PC-9 (cell line): ENCODE data around the gene CC2D2A. TPM values are rescaled to one million over a fixed set of nuclear protein-coding genes. Genes with fewer than 3 reads are reported as not detected.

Experiments
- BruUV-seq: library from RNA; stranded (reverse); fragments of 400-500 nt; replicated peaks from 2 replicates; lab custom pipeline; 2021; lab: Mats Ljungman, UMichigan
- CTCF ChIA-PET: fragments of 300-600 bp; sonication (Branson Sonifier 250); formaldehyde crosslinking; loops from one replicate; lab custom pipeline; 2022; ENCODE audit warnings: antibody characterized with exemption; lab: Charles Lee
- POLR2A ChIA-PET: fragments of 300-600 bp; sonication (Branson Sonifier 250); formaldehyde crosslinking; loops from one replicate; lab custom pipeline; 2022; ENCODE audit warnings: antibody characterized with exemption; ENCODE audit not compliant: unreplicated experiment; lab: Charles Lee
- DNase-seq, 2 experiments: peaks; one replicate each; pipeline versions ENCODE4 v3.0.0 to v3.0.0-alpha.2; 2015 to 2022; ENCODE audit warnings: mixed read lengths in 1 of 2
- H2AFZ ChIP-seq: fragments of 200-600 bp; sonication (generic); 2 replicates; pipeline ENCODE4 v1.8.1; 2017; ENCODE audit warnings: antibody characterized with exemption
- H3F3A ChIP-seq: fragments of 200-600 bp; sonication (generic); 2 replicates; pipeline ENCODE4 v1.8.1; 2017; ENCODE audit warnings: antibody characterized with exemption, mild to moderate bottlenecking, low read depth; ENCODE audit not compliant: insufficient read depth
- H3K27ac ChIP-seq: fragments of 200-600 bp; sonication (generic); 2 replicates; pipeline ENCODE4 v1.6.1; 2016; ENCODE audit warnings: mixed run types
- H3K27me3 ChIP-seq: fragments of 200-600 bp; sonication (generic); 2 replicates; pipeline ENCODE4 v1.6.1; 2016; ENCODE audit warnings: low read depth, mixed run types; ENCODE audit not compliant: insufficient read depth
- H3K36me3 ChIP-seq: fragments of 200-600 bp; sonication (generic); 2 replicates; pipeline ENCODE4 v1.6.1; 2016; ENCODE audit warnings: low read depth, mixed run types
- H3K4me1 ChIP-seq: fragments of 200-600 bp; sonication (generic); replicated peaks from 2 replicates; pipeline ENCODE4 v1.6.1; 2016; ENCODE audit warnings: mixed run types; ENCODE audit not compliant: insufficient read depth
- H3K4me2 ChIP-seq: fragments of 200-600 bp; sonication (generic); 2 replicates; pipeline ENCODE4 v1.6.1; 2017; ENCODE audit warnings: mixed run types
- H3K4me3 ChIP-seq: fragments of 200-600 bp; sonication (generic); 2 replicates; pipeline ENCODE4 v1.6.1; 2016; ENCODE audit warnings: mixed run types
- H3K79me2 ChIP-seq: fragments of 200-600 bp; sonication (generic); 2 replicates; pipeline ENCODE4 v1.6.1; 2017; ENCODE audit warnings: low read depth, mixed run types
- H3K9me2 ChIP-seq: fragments of 200-600 bp; sonication (generic); 2 replicates; pipeline ENCODE4 v1.8.1; 2017; ENCODE audit warnings: mild to moderate bottlenecking; ENCODE audit not compliant: insufficient read depth
- H3K9me3 ChIP-seq: fragments of 200-600 bp; sonication (generic); 2 replicates; pipeline ENCODE4 v1.8.1; 2016; ENCODE audit warnings: low read depth; ENCODE audit not compliant: insufficient read depth
- H4K20me1 ChIP-seq: fragments of 200-600 bp; sonication (generic); 2 replicates; pipeline ENCODE4 v1.8.1; 2017; ENCODE audit not compliant: insufficient read depth
- EZH2 ChIP-seq: fragments of 200-600 bp; sonication (generic); IDR thresholded peaks from 2 replicates; pipeline ENCODE4 v1.8.0; 2017; ENCODE audit warnings: antibody characterized with exemption, low read depth
- intact Hi-C: fragments of 100-400 bp; cut with micrococcal nuclease; formaldehyde crosslinking; loops from one replicate; pipeline ENCODE4 v1.10.0; 2022; ENCODE audit not compliant: unreplicated experiment
- total RNA-seq: library from RNA; stranded (reverse); gene quantifications from 2 replicates; pipeline ENCODE4 v1.2.3, GENCODE V29; 2021
- TF ChIP-seq, protein P1 (sequence below): fragments of 200-600 bp; sonication (generic); conservative IDR thresholded peaks from 2 replicates; pipeline ENCODE4 v1.6.1; 2017; ENCODE audit warnings: mixed run types, antibody characterized with exemption, mild to moderate bottlenecking, moderate library complexity

CC2D2A gene
- total RNA-seq, 1 experiment from 2014 or later = 6.9 TPM

DNA sequence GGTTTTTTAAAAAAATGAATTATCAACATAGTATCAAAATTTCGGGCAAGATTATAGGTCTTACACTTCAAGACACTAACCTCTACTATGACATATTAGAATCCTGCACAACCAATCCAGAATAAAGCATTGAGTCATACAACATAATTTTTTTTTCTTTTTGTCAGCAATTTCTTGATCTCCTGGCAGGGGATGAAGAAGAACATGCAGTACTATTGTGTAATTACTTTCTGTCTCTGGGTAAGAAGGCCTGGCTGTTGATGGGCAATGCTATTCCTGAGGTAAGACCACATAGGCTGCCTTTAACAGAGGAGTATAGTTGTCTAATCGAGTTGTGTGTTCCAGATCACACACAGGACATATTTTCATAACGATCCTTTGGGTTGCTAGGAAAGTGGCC lies 118.0 kb downstream of the CC2D2A start:
- DNase-seq = no peak
- intact Hi-C loops = no loop called here

DNA sequence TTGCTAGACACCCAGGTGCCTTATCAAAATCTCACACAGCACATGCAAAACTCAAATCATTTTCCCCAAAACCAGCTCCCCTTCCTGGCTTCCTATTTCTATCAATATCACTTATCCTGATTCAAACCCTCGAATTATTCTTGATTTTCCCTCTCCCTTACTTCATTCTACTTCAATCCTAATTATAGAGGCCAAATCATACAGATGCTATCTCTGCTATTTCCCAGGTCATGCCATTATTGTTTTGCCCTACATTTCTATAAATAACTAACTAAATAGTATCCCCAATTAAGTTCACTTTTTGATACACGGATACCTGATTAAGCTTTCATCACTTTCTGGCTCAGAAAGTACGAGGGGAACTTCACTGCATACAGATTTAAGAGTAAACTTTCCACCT lies 123.1 kb downstream of the CC2D2A start:
- H3F3A ChIP-seq = no peaks in the 10 kb centered on the region
- no peaks in the 10 kb centered on the region for H3K9me3 ChIP-seq
- no peak overlapping the region for H3K4me3 ChIP-seq
- no peak for DNase-seq
- no peaks in the 10 kb centered on the region for H3K27me3 ChIP-seq
- H3K27ac ChIP-seq = no peak overlapping the region
- H3K4me1 ChIP-seq = no peaks in the 10 kb centered on the region
- H4K20me1 ChIP-seq = no peaks in the 10 kb centered on the region
- H2AFZ ChIP-seq = no peak overlapping the region
- H3K4me2 ChIP-seq = no peak overlapping the region
- TF ChIP-seq, protein P1, sequence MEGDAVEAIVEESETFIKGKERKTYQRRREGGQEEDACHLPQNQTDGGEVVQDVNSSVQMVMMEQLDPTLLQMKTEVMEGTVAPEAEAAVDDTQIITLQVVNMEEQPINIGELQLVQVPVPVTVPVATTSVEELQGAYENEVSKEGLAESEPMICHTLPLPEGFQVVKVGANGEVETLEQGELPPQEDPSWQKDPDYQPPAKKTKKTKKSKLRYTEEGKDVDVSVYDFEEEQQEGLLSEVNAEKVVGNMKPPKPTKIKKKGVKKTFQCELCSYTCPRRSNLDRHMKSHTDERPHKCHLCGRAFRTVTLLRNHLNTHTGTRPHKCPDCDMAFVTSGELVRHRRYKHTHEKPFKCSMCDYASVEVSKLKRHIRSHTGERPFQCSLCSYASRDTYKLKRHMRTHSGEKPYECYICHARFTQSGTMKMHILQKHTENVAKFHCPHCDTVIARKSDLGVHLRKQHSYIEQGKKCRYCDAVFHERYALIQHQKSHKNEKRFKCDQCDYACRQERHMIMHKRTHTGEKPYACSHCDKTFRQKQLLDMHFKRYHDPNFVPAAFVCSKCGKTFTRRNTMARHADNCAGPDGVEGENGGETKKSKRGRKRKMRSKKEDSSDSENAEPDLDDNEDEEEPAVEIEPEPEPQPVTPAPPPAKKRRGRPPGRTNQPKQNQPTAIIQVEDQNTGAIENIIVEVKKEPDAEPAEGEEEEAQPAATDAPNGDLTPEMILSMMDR = no peak
- no peak for TF ChIP-seq EZH2
- H3K36me3 ChIP-seq = no peaks in the 10 kb centered on the region
- intact Hi-C loops = no loop called here
- POLR2A ChIA-PET = no interaction called here
- CTCF ChIA-PET = no interaction called here
- H3K79me2 ChIP-seq = no peaks in the 10 kb centered on the region
- no peaks in the 10 kb centered on the region for H3K9me2 ChIP-seq
- BruUV-seq = no TSS peak

More for the DNA sequence above, 118.0 kb downstream of the CC2D2A start:
- POLR2A ChIA-PET = no interaction called here
- Histone ChIP-seq H2AFZ (no peak overlapping the region), H3K27me3 (no peaks in the 10 kb centered on the region), H3K4me1 (no peaks in the 10 kb centered on the region), H3K79me2 (no peaks in the 10 kb centered on the region), H4K20me1 (no peaks in the 10 kb centered on the region), H3K4me2 (no peak overlapping the region), H3K27ac (no peak overlapping the region), H3K9me2 (no peaks in the 10 kb centered on the region), H3K4me3 (no peak overlapping the region), H3F3A (no peaks in the 10 kb centered on the region), H3K36me3 (no peaks in the 10 kb centered on the region), H3K9me3 (no peaks in the 10 kb centered on the region)
- CTCF ChIA-PET = no interaction called here
- TF ChIP-seq, protein P1 = no peak
- TF ChIP-seq EZH2 = no peak
- no TSS peak for BruUV-seq

DNA sequence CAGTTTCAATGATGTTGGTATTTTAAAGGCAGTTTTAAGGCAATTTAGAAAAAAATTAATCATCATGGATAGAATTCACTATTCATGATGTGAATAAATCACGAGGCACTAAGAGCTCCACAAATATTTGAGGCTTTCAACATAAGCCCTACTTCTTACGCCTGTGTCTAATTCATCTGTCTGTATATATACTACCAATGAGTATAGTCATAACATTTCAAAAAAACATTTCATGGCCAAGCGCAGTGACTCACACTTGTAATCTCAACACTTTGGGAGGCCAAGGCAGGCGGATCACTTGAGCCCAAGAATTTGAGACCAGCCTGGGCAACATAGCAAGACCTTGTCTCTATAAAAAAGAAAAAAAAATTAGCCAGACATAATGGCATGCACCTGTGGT lies 129.0 kb downstream of the CC2D2A start:
- no peak for DNase-seq
- Histone ChIP-seq H3K4me1 (no peaks in the 10 kb centered on the region), H3K9me3 (no peaks in the 10 kb centered on the region), H3K9me2 (no peaks in the 10 kb centered on the region), H3K27me3 (no peaks in the 10 kb centered on the region), H3K27ac (no peak overlapping the region), H3F3A (no peaks in the 10 kb centered on the region), H3K79me2 (no peaks in the 10 kb centered on the region), H3K36me3 (no peaks in the 10 kb centered on the region), H4K20me1 (no peaks in the 10 kb centered on the region), H3K4me3 (no peak overlapping the region), H2AFZ (no peak overlapping the region), H3K4me2 (no peak overlapping the region)
- no TSS peak for BruUV-seq
- intact Hi-C loops = no loop called here
- no peak for TF ChIP-seq EZH2
- TF ChIP-seq, protein P1 = no peak
- ChIA-PET POLR2A (no interaction called here), CTCF (no interaction called here)
